K562 (cell line): ENCODE measurements around the gene SLC37A3. TPM values are rescaled to one million over a fixed set of nuclear protein-coding genes. Genes with fewer than 3 reads are reported as not detected.
A peak's percentile ranks its signal among the peaks of the same experiment; 100 is the strongest.

Source experiments
- MAFG ChIP-seq: fragments of 450-650 bp; conservative IDR thresholded peaks from 2 replicates; pipeline ENCODE4 v1.6.1; 2016; ENCODE audit warnings: missing genetic modification characterization, missing compliant biosample characterization
- NFE2 ChIP-seq: IDR thresholded peaks from 2 replicates; pipeline ENCODE4 v1.6.1; 2014; ENCODE audit warnings: antibody characterized with exemption, low read depth
- SMARCE1 ChIP-seq: fragments of 450-650 bp; IDR thresholded peaks from 2 replicates; pipeline ENCODE4 v1.7.1; 2016; ENCODE audit warnings: mild to moderate bottlenecking
- polyA plus RNA-seq, 8 experiments: library from polyadenylated mRNA; depleted of rRNA in 4 of 8; stranded (reverse) in 5 of 8; unstranded in 3 of 8; fragments of >200 nt; fragmentation: Nextera tagmentation in 2 of 8; fragmentation: Illumina TruSeq in 1 of 8; extraction: Ambion mirVana in 2 of 8; extraction: Trizol in 1 of 8; gene quantifications; 2 replicates each; pipeline versions ENCODE4 v1.2.1 to v1.2.3, GENCODE V29; 2011 to 2014; ENCODE audit warnings: inconsistent platforms in 1 of 8, missing spikeins in 1 of 8
- total RNA-seq, 7 experiments: library from RNA; depleted of rRNA in 6 of 7; stranded (reverse); fragments of >200 nt in 6 of 7; fragmentation: Illumina TruSeq in 2 of 7; extraction: Trizol in 2 of 7; gene quantifications; 2 replicates each; pipeline versions ENCODE4 v1.2.1 to v1.2.3, GENCODE V29; 2011 to 2021; ENCODE audit warnings: low replicate concordance in 1 of 7
- TF ChIP-seq, protein P1 (sequence below), 2 experiments: fragments of 450-650 bp in 1 of 2; sonication (generic) in 1 of 2; formaldehyde crosslinking in 1 of 2; IDR thresholded peaks; 2 replicates each; pipeline versions ENCODE4 v1.7.1 to v1.9.0; 2016 to 2022; ENCODE audit warnings: inconsistent platforms in 1 of 2, mild to moderate bottlenecking in 1 of 2, missing genetic modification reagents in 1 of 2
- TF ChIP-seq, protein P2 (sequence below): fragments of 250-450 bp; sonication (Bioruptor Pico); IDR thresholded peaks from 2 replicates; pipeline ENCODE4 v1.5.0; 2021

SLC37A3 gene
- total and polyA plus RNA-seq, 9 of the 15 experiments (the other 6 are each of a cell fraction or from before 2014, with no cell fraction given), result 11.7 to 59.1 (median 26.8) TPM

DNA sequence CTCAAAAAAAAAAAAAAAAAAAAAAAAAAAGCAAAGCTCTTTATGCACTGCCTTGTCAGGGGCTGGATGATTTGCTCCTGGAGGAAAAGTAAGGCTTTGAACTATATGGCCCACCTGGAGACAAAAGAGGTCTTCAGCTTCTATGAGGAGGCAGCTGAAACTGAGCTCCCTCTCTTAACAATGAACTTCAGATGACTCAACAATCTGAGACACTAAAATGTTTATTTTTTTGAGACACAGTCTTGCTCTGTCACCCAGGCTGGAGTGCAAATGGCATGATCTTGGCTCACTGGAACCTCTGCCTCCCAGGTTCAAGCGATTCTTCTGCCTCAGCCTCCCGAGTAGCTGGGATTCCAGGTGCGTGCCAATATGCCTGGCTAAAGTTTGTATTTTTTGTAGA lies 42.3 kb upstream of the SLC37A3 start (continued):
- TF ChIP-seq, protein P1, sequence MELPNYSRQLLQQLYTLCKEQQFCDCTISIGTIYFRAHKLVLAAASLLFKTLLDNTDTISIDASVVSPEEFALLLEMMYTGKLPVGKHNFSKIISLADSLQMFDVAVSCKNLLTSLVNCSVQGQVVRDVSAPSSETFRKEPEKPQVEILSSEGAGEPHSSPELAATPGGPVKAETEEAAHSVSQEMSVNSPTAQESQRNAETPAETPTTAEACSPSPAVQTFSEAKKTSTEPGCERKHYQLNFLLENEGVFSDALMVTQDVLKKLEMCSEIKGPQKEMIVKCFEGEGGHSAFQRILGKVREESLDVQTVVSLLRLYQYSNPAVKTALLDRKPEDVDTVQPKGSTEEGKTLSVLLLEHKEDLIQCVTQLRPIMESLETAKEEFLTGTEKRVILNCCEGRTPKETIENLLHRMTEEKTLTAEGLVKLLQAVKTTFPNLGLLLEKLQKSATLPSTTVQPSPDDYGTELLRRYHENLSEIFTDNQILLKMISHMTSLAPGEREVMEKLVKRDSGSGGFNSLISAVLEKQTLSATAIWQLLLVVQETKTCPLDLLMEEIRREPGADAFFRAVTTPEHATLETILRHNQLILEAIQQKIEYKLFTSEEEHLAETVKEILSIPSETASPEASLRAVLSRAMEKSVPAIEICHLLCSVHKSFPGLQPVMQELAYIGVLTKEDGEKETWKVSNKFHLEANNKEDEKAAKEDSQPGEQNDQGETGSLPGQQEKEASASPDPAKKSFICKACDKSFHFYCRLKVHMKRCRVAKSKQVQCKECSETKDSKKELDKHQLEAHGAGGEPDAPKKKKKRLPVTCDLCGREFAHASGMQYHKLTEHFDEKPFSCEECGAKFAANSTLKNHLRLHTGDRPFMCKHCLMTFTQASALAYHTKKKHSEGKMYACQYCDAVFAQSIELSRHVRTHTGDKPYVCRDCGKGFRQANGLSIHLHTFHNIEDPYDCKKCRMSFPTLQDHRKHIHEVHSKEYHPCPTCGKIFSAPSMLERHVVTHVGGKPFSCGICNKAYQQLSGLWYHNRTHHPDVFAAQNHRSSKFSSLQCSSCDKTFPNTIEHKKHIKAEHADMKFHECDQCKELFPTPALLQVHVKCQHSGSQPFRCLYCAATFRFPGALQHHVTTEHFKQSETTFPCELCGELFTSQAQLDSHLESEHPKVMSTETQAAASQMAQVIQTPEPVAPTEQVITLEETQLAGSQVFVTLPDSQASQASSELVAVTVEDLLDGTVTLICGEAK (IDR thresholded peaks at IDR 0.05), result no peak
- TF ChIP-seq, protein P1 (CRISPR knock-in tag; IDR thresholded peaks at IDR 0.05), result no peak
- TF ChIP-seq, protein P2, sequence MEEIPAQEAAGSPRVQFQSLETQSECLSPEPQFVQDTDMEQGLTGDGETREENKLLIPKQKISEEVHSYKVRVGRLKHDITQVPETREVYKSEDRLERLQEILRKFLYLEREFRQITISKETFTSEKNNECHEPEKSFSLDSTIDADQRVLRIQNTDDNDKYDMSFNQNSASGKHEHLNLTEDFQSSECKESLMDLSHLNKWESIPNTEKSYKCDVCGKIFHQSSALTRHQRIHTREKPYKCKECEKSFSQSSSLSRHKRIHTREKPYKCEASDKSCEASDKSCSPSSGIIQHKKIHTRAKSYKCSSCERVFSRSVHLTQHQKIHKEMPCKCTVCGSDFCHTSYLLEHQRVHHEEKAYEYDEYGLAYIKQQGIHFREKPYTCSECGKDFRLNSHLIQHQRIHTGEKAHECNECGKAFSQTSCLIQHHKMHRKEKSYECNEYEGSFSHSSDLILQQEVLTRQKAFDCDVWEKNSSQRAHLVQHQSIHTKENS (CRISPR knock-in tag), result no peak
- TF ChIP-seq MAFG (tag) (0 out of 2 replicates have a peak, but pooled peaks have one; percentile 13), NFE2 (peak; percentile 54), SMARCE1 (no peak)
- TF ChIP-seq, all 486 proteins: peak for 2
